ENCODE measurements around the gene IL5.

- TF ChIP-seq CTCF (conservative IDR thresholded peaks at IDR 0.05 in 1 of 2, IDR thresholded peaks at IDR 0.05 in 1 of 2; ENCODE audit: low read depth in 1 of 2, low read length in 2 of 2) (no peak), EZH2 (IDR thresholded peaks at IDR 0.05; ENCODE audit: low read length, missing control alignments) (no peak)
These were observed 13.6 kb upstream of the IL5 start, which contains the start of gene RAD50 for GRCh38 chr5:132556763-132557477.

Data from fibroblast of lung (primary cell).